ENCODE data around the gene ATP6V1F. TPM values are rescaled to one million over a fixed set of nuclear protein-coding genes. Genes with fewer than 3 reads are reported as not detected.

The ATP6V1F gene
- polyA plus RNA-seq, 1 donor (not counting 4 experiments of a cell fraction or from before 2014, with no cell fraction given), result 263 TPM

- no peak overlapping the region for H3K27ac ChIP-seq (ENCODE audit: control insufficient read depth, insufficient read depth, low read length)
- no peak overlapping the region for H3K4me2 ChIP-seq (ENCODE audit: control insufficient read depth, extremely low read depth, insufficient read depth, low read depth, low read length)
- no peak for DNase-seq (ENCODE audit: low read depth, low spot score)
- H2AFZ ChIP-seq (ENCODE audit: control insufficient read depth, low read length), result no peak overlapping the region
- TF ChIP-seq CTCF (optimal IDR thresholded peaks at IDR 0.05 in 1 of 3, IDR thresholded peaks at IDR 0.05 in 1 of 3, conservative IDR thresholded peaks at IDR 0.05 in 1 of 3; ENCODE audit: extremely low read depth in 1 of 3, insufficient read depth in 2 of 3, low read length in 3 of 3) (no peak), EZH2 (IDR thresholded peaks at IDR 0.05; ENCODE audit: low read length) (no peak)
- peaks cover 2% of the 10 kb centered on the region for H3K9me3 ChIP-seq (ENCODE audit: control insufficient read depth, low read depth, low read length)
- dilution Hi-C loops (cut with MboI; ENCODE audit: extremely low pct_ligation_motif_present, low sequenced_read_pairs), result no loop called here
- no peaks in the 10 kb centered on the region for H3K36me3 ChIP-seq (ENCODE audit: control insufficient read depth in 2 of 2, extremely low read depth in 1 of 2, insufficient read depth in 2 of 2, low read length in 2 of 2)
- no peaks in the 10 kb centered on the region for H4K20me1 ChIP-seq (ENCODE audit: control insufficient read depth, extremely low read depth, insufficient read depth, low read length)
- no peak overlapping the region for H3K9ac ChIP-seq (ENCODE audit: control insufficient read depth, extremely low read depth, insufficient read depth, low read length)
- no peak for FAIRE-seq
- H3K4me3 ChIP-seq (ENCODE audit: control insufficient read depth in 2 of 3, extremely low read depth in 1 of 3, insufficient read depth in 2 of 3, low read depth in 1 of 3, low read length in 3 of 3), result no peak overlapping the region
- H3K79me2 ChIP-seq (ENCODE audit: control insufficient read depth, insufficient read depth, low read length), result no peaks in the 10 kb centered on the region
- no peaks in the 10 kb centered on the region for H3K9me1 ChIP-seq (ENCODE audit: control insufficient read depth, extremely low read depth, insufficient read depth, low read length)
- no peaks in the 10 kb centered on the region for H3K27me3 ChIP-seq (ENCODE audit: control insufficient read depth, extremely low read depth, insufficient read depth, low read length)
- H3K4me1 ChIP-seq (ENCODE audit: control insufficient read depth, extremely low read depth, insufficient read depth, low read length), result peaks cover 19% of the 10 kb centered on the region
Measured at GRCh38 chr7:128888039-128888755, 25.5 kb downstream of the ATP6V1F start.

GRCh38 chr7:128888756-128889095, 26.1 kb downstream of the ATP6V1F start:
- peaks cover 2% of the 10 kb centered on the region for H3K9me3 ChIP-seq (ENCODE audit: control insufficient read depth, low read depth, low read length)
- peaks cover 25% of the 10 kb centered on the region for H3K4me1 ChIP-seq (ENCODE audit: control insufficient read depth, extremely low read depth, insufficient read depth, low read length)
- no peak overlapping the region for H3K4me3 ChIP-seq (ENCODE audit: control insufficient read depth in 2 of 3, extremely low read depth in 1 of 3, insufficient read depth in 2 of 3, low read depth in 1 of 3, low read length in 3 of 3)
- H3K9me1 ChIP-seq (ENCODE audit: control insufficient read depth, extremely low read depth, insufficient read depth, low read length), result no peaks in the 10 kb centered on the region
- TF ChIP-seq EZH2 (IDR thresholded peaks at IDR 0.05; ENCODE audit: low read length) (no peak), CTCF (optimal IDR thresholded peaks at IDR 0.05 in 1 of 3, IDR thresholded peaks at IDR 0.05 in 1 of 3, conservative IDR thresholded peaks at IDR 0.05 in 1 of 3; ENCODE audit: extremely low read depth in 1 of 3, insufficient read depth in 2 of 3, low read length in 3 of 3) (no peak)
- no peak overlapping the region for H2AFZ ChIP-seq (ENCODE audit: control insufficient read depth, low read length)
- H3K27ac ChIP-seq (ENCODE audit: control insufficient read depth, insufficient read depth, low read length), result no peak overlapping the region
- no peaks in the 10 kb centered on the region for H3K79me2 ChIP-seq (ENCODE audit: control insufficient read depth, insufficient read depth, low read length)
- no peaks in the 10 kb centered on the region for H3K36me3 ChIP-seq (ENCODE audit: control insufficient read depth in 2 of 2, extremely low read depth in 1 of 2, insufficient read depth in 2 of 2, low read length in 2 of 2)
- DNase-seq (ENCODE audit: low read depth, low spot score), result no peak
- FAIRE-seq, result no peak
- no peak overlapping the region for H3K9ac ChIP-seq (ENCODE audit: control insufficient read depth, extremely low read depth, insufficient read depth, low read length)
- no peaks in the 10 kb centered on the region for H3K27me3 ChIP-seq (ENCODE audit: control insufficient read depth, extremely low read depth, insufficient read depth, low read length)
- H4K20me1 ChIP-seq (ENCODE audit: control insufficient read depth, extremely low read depth, insufficient read depth, low read length), result no peaks in the 10 kb centered on the region
- dilution Hi-C loops (cut with MboI; ENCODE audit: extremely low pct_ligation_motif_present, low sequenced_read_pairs), result no loop called here
- no peak overlapping the region for H3K4me2 ChIP-seq (ENCODE audit: control insufficient read depth, extremely low read depth, insufficient read depth, low read depth, low read length)
